GM12872 (cell line): ENCODE measurements around the gene CACNG5.

ENCODE experiments used
- TF ChIP-seq, protein P1 (sequence below): IDR thresholded peaks from 3 replicates; pipeline ENCODE4 v1.5.1; 2011; ENCODE audit warnings: low read depth, mild to moderate bottlenecking, low read length, moderate library complexity; ENCODE audit not compliant: insufficient read depth

The CACNG5 gene, protein sequence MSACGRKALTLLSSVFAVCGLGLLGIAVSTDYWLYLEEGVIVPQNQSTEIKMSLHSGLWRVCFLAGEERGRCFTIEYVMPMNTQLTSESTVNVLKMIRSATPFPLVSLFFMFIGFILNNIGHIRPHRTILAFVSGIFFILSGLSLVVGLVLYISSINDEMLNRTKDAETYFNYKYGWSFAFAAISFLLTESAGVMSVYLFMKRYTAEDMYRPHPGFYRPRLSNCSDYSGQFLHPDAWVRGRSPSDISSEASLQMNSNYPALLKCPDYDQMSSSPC

DNA sequence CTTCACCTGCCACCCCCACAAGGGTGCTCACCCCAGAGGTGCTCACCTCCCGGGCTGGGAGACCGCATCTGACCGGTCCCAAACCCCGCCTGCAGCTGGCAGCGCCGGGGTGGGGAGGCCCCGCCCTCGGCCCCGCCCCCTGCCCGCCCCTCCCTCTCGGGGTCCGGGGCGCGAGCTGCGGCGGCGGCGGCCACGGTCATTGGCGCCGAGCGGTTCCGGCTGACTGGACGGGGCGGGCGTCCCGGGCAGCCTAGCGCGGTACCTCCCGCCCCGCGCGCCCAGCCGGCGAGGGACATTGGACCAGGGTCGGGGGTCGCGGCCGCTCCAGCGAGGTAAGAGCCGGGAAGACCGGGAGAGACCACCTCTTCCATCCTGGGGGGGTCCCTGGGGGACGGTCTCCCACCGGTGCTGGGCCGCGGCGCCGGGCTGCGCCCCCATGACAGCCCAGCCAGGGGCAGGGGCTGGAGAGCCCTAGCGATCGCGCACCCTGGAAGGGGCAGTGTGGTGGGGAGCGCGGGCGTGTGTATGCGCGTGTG lies at the start of gene CACNG5:
Gene CACNG5 (plus strand): TSS at position 199 of the 536 bp plus-strand sequence. CDS start 42,216 bp downstream, outside the sequence.
- TF ChIP-seq, protein P1, sequence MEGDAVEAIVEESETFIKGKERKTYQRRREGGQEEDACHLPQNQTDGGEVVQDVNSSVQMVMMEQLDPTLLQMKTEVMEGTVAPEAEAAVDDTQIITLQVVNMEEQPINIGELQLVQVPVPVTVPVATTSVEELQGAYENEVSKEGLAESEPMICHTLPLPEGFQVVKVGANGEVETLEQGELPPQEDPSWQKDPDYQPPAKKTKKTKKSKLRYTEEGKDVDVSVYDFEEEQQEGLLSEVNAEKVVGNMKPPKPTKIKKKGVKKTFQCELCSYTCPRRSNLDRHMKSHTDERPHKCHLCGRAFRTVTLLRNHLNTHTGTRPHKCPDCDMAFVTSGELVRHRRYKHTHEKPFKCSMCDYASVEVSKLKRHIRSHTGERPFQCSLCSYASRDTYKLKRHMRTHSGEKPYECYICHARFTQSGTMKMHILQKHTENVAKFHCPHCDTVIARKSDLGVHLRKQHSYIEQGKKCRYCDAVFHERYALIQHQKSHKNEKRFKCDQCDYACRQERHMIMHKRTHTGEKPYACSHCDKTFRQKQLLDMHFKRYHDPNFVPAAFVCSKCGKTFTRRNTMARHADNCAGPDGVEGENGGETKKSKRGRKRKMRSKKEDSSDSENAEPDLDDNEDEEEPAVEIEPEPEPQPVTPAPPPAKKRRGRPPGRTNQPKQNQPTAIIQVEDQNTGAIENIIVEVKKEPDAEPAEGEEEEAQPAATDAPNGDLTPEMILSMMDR: no peak

DNA sequence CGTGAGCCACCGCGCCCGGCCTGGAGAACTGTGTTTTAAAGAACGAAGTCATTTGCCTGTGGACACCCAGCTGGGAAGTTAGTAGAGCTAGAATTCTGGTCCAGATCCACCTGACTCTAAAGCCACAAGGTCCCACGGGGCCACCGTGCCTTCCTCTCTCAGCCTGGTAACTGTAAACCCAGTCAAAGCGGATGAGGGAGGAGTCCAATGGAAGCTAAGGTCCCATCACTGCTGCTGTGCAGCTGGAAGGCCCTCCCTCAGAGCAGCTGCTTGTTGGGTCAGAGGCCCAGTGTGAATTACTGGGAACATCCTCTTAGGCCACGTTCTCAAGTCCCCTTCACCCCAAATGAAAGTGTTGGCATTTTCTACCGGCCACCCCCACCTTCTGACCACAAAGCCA lies 48.8 kb upstream of the CACNG5 start:
- TF ChIP-seq, protein P1: no peak

DNA sequence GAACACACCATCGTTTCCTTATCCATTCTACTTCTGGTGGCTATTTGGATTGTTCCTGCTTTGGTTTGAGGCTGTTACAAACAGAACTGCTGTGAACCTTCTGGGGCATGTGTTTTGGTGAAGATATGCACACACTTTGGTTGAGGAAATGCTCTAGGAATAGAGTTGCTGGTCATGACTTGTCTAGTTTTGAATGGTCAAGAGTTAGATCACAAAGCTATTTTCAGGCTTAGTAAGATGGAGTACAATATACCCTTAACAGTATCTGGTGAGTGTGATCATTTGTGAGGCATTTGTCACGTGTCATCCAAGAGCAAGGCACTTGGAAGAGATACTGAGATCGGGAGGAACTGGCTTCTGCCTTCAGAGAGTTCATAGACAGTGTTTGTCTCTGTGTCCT lies 47.0 kb upstream of the CACNG5 start:
- TF ChIP-seq, protein P1: no peak

DNA sequence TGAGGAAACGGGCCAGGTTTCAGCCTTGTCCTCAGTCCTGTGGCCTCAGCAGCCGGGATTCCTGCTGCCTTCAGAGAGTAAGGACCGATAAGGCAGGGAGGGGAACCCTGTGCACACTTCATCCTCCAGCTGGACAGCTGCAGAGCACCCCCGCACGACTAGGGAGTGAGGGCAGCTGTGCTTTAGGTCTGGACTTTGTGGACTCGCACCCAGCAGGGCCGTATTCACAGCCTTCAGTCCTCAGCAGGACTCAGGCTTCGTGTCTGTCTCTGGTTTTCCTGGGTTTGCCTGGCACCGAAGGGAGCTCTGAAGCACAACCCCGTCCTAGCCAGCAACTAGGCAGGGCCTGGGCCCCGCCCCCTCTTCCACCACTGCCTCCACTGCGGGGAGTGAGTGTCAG lies 45.8 kb upstream of the CACNG5 start:
- TF ChIP-seq, protein P1: no peak

DNA sequence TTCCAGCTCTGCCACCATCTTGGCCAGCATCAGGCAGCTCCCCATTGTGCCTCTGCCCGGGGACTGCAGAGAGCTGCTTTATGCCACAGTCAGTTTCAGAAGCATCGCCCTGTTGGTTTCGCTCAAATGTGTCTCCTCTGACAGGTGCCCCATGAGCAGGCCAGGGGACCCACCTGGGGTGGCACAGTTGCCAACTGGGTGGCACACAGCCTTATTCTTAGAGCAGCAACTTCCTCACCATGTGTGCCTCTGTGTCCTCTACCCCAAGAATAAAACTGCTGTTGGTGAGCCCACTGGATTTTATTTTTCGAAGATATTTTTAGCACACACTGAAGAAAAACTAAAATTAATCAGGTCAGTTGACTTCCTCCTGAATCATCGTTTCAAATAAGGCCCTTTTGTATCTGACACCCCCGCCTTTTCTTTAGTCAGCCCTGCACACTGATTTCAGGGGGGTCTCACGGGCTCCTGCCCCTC lies 44.9 kb upstream of the CACNG5 start:
- TF ChIP-seq, protein P1: no peak

DNA sequence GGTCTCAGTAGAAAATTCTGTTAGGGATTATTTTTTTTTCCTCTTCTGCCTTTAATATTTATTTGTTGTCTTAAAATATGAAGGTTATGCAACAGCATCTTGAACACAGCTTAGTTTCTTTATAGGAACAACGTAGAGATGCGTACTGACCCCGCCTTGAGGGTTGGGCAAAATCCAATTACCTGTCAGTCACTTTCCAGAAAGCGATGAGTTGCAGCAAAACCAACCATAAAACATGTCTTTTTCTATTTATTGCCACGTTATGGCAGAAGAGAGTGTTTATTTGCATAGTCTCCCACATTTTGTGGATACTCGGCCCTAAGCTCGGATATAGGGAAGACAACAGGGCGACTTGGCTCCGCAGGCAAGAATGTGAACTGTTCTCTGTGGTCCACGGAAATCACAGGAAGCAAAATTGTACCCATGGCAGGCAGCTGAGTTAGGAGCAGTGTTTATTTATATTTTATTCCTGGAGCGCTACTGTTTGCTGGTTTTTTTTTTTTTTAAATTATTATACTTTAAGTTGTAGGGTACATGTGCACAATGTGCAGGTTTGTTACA lies 44.3 kb upstream of the CACNG5 start:
- TF ChIP-seq, protein P1: no peak

DNA sequence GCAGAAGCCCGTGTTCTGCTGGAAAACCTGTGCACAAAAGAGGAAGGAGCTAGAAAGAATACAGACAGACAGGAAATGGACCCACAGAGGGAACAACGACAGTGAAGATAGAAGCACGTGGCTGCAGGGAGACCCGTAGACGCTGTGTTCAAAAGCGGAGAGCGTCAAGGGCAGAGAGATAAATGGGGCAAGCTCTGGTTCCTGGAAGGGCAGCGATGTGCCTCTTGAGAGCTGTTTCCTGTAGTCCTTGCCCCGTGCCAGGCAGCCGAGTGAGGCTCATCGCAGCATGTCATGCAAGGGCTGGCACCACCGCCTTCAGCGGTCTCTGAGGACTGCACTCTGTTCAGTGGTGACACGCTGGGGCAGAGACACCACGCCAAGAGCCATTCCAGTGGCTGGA lies 43.6 kb upstream of the CACNG5 start:
- TF ChIP-seq, protein P1: no peak
